Measurements from ENCODE around the gene TMEM18.

TMEM18 gene

DNA sequence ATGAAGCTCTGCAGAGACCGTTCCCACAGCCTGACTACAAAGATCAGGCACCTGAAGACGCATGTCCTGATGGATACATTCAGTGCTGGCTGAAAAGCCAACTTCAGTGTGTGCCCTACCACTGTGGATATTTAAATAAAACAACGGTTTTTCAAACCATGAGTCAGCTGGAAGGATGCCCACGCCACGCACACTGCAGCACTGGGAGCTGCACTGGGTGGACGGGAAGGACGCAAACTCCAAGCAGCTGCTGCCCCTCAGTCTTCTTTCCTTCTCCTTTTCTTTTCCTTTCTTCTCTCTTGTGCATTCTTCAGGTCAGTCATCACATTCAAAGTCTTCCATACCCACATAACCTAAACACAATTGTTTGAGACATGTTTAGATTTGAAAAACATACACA is 7.9 kb downstream of the TMEM18 start:
- H3K4me3 ChIP-seq (ENCODE audit: low read depth, low read length), result no peak overlapping the region
- no peak overlapping the region for H3K4me2 ChIP-seq (ENCODE audit: low read length)
- no peak overlapping the region for H2AFZ ChIP-seq
- H3K36me3 ChIP-seq (ENCODE audit: control insufficient read depth, insufficient read depth, low read length), result no peaks in the 10 kb centered on the region
- no peak overlapping the region for H3K9ac ChIP-seq
- no peak overlapping the region for H3K27ac ChIP-seq
- H3K79me2 ChIP-seq, result peaks cover 9% of the 10 kb centered on the region
- H3K9me3 ChIP-seq (ENCODE audit: control insufficient read depth, low read length), result no peaks in the 10 kb centered on the region
- TF ChIP-seq, protein P1, sequence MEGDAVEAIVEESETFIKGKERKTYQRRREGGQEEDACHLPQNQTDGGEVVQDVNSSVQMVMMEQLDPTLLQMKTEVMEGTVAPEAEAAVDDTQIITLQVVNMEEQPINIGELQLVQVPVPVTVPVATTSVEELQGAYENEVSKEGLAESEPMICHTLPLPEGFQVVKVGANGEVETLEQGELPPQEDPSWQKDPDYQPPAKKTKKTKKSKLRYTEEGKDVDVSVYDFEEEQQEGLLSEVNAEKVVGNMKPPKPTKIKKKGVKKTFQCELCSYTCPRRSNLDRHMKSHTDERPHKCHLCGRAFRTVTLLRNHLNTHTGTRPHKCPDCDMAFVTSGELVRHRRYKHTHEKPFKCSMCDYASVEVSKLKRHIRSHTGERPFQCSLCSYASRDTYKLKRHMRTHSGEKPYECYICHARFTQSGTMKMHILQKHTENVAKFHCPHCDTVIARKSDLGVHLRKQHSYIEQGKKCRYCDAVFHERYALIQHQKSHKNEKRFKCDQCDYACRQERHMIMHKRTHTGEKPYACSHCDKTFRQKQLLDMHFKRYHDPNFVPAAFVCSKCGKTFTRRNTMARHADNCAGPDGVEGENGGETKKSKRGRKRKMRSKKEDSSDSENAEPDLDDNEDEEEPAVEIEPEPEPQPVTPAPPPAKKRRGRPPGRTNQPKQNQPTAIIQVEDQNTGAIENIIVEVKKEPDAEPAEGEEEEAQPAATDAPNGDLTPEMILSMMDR (IDR thresholded peaks at IDR 0.05), result no peak
- no peaks in the 10 kb centered on the region for H3K4me1 ChIP-seq
- H3K27me3 ChIP-seq (ENCODE audit: control insufficient read depth, insufficient read depth, low read length), result no peaks in the 10 kb centered on the region

- Histone ChIP-seq H3K4me2 (ENCODE audit: low read length) (no peak overlapping the region), H3K79me2 (peaks cover 7% of the 10 kb centered on the region), H3K27ac (no peak overlapping the region), H3K27me3 (ENCODE audit: control insufficient read depth, insufficient read depth, low read length) (no peaks in the 10 kb centered on the region), H3K9ac (no peak overlapping the region), H3K4me3 (ENCODE audit: low read depth, low read length) (no peak overlapping the region), H3K36me3 (ENCODE audit: control insufficient read depth, insufficient read depth, low read length) (no peaks in the 10 kb centered on the region), H3K9me3 (ENCODE audit: control insufficient read depth, low read length) (no peaks in the 10 kb centered on the region), H2AFZ (no peak overlapping the region), H3K4me1 (no peaks in the 10 kb centered on the region)
- TF ChIP-seq, protein P1 (IDR thresholded peaks at IDR 0.05), result no peak
Observed at GRCh38 chr2:668000-668398, 9.2 kb downstream of the TMEM18 start.

GRCh38 chr2:667332-667999 is 9.7 kb downstream of the TMEM18 start:
- H3K36me3 ChIP-seq (ENCODE audit: control insufficient read depth, insufficient read depth, low read length), result no peaks in the 10 kb centered on the region
- no peak overlapping the region for H3K27ac ChIP-seq
- H2AFZ ChIP-seq, result no peak overlapping the region
- H3K9me3 ChIP-seq (ENCODE audit: control insufficient read depth, low read length), result no peaks in the 10 kb centered on the region
- no peaks in the 10 kb centered on the region for H3K4me1 ChIP-seq
- no peak overlapping the region for H3K4me2 ChIP-seq (ENCODE audit: low read length)
- no peaks in the 10 kb centered on the region for H3K27me3 ChIP-seq (ENCODE audit: control insufficient read depth, insufficient read depth, low read length)
- H3K4me3 ChIP-seq (ENCODE audit: low read depth, low read length), result no peak overlapping the region
- no peak overlapping the region for H3K9ac ChIP-seq
- TF ChIP-seq, protein P1 (IDR thresholded peaks at IDR 0.05), result peak; percentile 30
- peaks cover 4% of the 10 kb centered on the region for H3K79me2 ChIP-seq

DNA sequence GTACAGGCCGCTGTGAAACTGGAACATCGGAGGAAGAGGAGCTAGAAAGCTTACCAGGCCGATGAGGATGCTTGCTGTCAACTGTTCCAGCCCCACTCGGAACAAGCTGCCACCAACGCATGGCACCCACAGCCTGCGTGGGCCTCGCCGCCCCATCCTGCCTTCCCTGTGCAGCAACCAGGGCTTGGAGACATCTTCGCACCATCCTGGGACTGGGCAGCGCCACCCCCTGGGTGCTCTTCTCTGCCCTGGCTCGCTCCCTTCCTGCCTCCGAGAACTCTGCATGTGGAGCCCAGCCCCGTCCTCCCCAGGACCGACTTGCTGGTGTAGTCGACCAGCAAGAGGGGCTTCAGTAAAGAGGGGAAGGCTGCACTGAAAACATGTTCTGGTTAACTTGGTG is 10.8 kb downstream of the TMEM18 start:
- Histone ChIP-seq H3K27ac (no peak overlapping the region), H3K27me3 (ENCODE audit: control insufficient read depth, insufficient read depth, low read length) (no peaks in the 10 kb centered on the region), H3K36me3 (ENCODE audit: control insufficient read depth, insufficient read depth, low read length) (no peaks in the 10 kb centered on the region), H3K4me1 (no peaks in the 10 kb centered on the region), H3K9me3 (ENCODE audit: control insufficient read depth, low read length) (no peaks in the 10 kb centered on the region), H2AFZ (no peak overlapping the region), H3K9ac (no peak overlapping the region), H3K4me2 (ENCODE audit: low read length) (no peak overlapping the region), H3K79me2 (no peaks in the 10 kb centered on the region), H3K4me3 (ENCODE audit: low read depth, low read length) (no peak overlapping the region)
- TF ChIP-seq, protein P1 (IDR thresholded peaks at IDR 0.05), result no peak

All from parathyroid adenoma (tissue), 2 donors.